Fibroblast of peridontal ligament (primary cell): ENCODE data around the gene ADIPOR2.

Source experiments
- DNase-seq: peaks from one replicate; pipeline ENCODE4 v3.0.0-alpha.2; 2010; ENCODE audit errors: extremely low read depth

ADIPOR2 gene

GRCh38 chr12:1798641-1799020 is 107.8 kb downstream of the ADIPOR2 start:
- DNase-seq: no peak

- no peak for DNase-seq
These were observed 108.4 kb downstream of the ADIPOR2 start for GRCh38 chr12:1799051-1799881.

DNA sequence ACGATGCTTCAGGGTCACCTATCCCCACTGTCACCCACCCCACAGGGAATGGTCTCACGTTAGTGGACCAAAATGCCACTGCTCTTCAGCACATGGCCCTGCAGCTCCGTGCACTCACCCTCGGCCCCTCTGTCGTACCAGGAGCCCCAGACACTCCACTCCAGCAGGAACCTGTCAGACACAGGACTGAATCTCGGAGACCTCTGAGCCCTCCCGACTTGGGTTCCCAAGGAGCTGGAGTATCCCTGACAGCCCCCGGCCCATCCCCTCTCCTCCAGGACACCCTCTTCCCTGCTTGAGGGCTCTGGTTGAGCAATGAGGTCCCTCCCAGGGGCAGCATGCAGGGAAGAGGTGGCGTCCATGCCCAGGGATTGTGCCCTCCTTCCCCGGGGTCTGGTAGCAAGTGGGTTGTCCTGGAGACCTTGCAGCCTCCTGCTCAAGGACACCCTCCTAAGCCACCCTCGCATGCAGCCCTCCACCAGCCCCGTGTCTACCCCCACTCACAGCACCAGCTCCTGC is 109.1 kb downstream of the ADIPOR2 start:
- no peak for DNase-seq

DNA sequence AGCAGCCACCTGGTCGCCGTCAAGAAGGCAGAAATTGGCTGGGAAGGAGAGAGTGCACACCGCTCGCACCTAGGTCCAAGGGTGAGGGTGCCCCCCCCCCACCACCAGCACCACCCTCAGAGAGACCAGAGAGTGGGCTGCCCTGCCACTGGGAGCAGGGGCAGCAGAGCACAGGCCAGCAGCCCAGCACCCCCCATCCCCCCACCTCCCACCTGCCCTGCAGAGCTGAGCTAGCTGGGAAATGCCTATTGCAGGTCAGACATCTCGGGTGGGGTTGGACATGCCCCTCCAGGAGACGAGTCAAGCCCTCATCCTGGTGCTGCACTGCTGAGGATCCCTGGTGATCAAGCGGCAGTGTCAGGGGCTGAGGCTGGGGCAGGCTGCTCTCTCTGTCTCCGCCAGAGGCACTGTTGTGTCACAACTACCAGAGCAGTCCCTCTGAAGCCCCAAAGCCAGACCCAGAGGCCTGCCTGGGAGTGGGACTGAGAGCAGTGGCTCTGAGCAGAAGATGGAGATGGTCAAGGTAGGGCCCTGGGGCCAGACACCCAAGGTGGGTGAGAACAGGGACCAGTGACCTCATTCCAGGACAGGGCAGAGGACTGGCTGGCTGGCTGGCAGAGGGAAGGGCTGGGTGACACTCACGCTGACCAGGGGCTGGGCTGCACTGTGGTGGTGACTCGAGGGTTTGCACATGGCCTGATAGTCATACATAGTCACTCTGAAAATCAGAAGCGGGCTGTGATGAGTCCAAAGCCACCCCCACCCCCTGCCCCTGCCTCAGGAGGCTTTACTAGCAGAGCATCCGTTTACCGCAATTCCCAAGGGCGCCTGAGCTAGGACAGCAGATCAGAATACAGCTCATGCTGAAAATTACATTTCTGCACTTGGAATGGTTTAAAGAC is 109.8 kb downstream of the ADIPOR2 start:
- no peak for DNase-seq

DNA sequence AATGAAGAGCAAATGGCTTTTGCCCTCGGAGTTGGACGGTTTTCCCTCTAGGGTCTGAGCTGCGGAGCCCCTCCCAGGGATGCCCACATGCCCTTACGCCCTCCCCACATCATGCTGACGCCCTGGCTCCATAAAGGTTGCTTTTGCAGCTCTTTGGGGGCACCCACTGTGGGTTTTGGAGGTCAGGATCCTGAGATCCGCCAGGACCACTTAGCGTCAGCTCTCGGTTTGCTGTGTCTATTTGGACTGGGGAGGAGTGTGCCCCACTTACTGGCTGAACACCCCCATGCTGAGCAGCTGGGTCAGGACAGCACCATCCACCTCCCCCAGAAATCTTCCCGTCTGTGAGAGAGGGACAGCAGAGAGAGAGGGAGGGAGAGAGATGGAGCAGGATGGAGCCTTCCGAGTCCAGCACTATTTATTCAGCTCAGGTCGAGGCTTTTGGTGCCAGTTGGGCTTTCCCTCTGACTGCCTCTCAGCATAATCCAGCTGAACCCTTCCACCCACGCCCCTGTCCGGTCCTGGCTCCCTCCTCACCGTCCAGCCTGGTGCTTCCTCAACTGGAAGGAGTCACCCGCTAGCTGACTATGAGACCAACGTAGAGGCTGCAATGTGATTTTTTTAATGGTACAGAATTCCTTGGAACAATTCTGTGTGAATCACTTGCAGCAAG is 110.6 kb downstream of the ADIPOR2 start:
- DNase-seq: peak; percentile 27

DNA sequence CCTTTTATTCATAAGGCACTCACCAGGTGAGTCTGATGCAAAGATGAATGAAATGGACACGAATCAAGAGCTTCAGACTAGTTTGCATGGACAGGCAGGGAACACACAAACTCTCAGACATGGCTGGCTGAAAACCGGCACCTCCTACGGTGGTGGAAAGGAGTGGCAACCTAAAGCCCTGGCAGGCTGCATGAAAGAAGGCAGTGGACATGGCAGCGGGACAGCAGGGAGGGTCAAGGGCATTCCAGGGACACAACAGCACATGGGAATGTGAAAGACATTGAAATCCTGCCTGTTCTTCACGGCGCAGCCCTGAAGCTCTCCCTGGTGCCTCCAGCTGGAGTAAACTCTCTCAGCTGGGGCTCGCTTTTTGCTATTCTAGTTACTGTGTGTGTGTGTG is 112.9 kb downstream of the ADIPOR2 start:
- no peak for DNase-seq

GRCh38 chr12:1804545-1805332 is 113.9 kb downstream of the ADIPOR2 start:
- DNase-seq: peak; percentile 85

- DNase-seq: no peak
These were observed 114.7 kb downstream of the ADIPOR2 start for GRCh38 chr12:1805441-1806081.

- peak; percentile 52 for DNase-seq
These were observed 115.6 kb downstream of the ADIPOR2 start for GRCh38 chr12:1806301-1807086.

DNA sequence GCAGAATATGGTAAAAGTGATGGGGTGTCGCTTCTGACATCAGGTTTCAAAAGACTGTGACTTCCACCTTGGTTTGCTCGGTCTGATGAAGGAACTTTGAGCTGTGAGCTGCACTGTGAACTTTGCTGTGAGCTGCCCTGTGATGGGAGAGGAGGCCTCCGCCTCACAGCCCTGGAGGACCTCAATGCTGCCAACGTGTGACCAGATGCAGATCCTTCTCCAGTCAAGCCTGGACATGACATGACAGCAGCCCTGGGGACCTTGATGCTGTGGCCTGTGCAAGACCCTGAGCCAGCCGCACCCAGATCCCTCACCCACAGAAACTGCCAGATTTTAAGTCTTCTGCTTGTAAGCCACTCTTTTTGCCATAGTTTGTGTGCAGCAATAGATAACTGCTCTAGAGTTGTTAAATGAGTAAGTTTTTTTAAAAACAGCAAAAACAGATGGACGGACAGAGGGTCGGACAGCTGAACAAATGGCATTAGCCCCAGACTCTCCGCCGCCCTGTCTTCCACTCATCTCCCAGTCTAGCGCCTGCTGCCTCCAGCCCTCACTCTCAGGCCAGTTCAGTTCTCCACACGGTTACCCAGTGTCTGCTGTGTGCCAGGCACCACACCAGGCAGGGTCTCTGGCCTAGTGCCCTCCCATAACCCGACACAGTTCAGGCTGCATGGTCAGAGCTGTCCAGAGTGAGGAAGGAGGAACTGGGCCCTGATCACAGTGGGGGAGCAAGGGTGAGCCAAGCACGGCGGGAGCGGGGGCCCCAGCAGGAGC is 116.4 kb downstream of the ADIPOR2 start:
- DNase-seq: no peak

DNA sequence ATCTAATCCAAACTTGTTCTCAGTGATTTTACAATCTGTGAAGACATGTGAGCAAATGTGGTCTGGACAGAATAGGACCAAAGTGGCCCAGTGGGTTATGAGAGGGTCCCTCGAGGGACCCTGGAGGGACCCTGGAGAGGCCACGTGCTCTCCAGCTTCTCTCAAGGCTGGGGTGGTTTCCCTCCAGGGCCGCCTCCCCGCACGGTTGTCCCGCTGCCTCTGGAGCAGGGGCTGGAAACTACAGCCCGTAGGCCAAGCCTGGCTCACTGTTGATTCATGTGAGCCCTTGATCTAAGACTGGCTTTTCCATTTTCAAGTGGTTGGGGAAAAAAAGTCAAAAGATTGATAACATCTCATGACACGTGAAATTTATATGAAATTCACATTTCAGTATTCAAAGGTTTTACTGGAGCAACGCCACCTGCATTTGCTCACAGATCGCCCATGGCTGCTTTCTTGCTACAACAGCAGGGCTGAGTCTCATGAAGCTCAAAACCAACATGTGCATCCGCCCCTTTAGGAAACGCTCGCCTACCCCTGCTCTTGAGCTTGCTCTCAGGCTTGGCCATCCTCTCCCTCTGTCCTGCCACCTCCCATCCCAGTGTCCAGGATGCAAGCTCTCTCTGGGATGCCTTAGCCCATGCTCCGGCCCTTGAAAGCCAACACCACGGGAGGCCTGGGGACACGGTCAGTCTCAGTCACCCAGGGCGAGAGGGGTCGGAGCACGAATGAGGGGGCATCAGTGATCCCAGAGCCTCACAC is 117.3 kb downstream of the ADIPOR2 start:
- no peak for DNase-seq

GRCh38 chr12:1808798-1809480 is 118.1 kb downstream of the ADIPOR2 start:
- no peak for DNase-seq

DNA sequence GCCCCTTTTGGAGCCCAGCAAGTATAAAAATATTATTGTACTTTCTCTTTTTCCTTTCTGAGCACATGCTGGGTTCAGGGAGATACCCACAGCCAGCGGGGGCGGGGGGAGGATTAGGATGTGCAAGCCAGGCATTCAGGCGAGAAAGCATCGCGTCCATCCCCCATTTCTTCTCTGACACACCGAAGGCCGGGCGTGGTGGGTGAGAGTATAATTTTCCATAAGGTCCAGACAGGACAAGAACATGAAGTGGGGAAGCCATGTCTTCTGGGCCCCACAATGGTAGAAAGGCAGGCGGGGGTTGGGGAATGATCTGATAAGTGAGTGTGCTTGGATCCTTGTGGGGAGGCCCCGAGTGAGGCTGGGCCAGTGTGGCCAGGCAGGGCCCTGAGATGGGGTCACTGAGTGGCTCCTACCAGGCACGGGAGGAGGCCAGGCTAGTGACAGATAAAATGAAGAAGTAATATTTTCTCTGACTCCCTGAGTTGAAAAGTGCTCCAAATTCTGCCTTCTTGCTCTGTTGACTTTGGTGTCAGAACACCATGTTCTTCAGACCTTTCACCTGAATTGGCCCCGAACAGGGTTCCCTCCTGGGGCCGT is 118.8 kb downstream of the ADIPOR2 start:
- no peak for DNase-seq

DNA sequence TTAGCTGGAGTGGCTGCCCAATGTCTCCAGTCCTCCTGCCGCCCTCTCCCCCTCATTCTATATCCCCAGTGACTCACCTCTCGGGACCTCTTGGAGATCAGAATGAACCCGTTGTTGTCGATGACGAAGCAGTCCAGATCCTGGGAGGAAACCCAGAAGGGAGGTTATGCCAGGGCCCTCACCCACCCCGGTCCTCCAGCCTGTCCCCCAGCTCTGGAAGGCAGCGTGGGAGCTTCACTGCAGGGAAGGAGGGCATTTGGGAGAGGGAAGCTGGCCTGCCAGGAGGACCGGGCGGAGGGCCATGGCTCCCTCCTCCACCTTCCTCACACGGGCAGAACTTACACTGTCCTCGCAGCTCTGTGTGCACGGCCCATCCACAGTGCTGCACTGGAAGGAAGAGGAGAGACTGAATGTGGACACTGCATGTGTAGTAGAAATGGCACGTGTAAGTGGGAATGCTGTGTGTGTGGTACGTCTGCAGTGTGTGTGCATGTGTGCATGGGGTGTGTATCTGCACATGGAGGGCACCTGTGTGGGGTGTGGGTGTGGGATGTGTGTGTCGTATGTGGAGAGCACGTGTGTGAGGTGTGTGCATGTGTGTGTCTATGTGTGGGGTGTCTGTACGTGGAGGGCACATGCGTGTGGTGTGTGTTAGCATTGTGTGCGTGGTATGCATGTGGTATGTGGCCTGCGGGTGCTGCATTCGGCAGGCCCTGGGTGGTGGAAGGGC is 119.5 kb downstream of the ADIPOR2 start:
- no peak for DNase-seq

- no peak for DNase-seq
These were observed 120.0 kb downstream of the ADIPOR2 start for GRCh38 chr12:1810931-1811280.

- DNase-seq: no peak
These were observed 120.5 kb downstream of the ADIPOR2 start for GRCh38 chr12:1811281-1811947.
